Mucosa of rectum (tissue), 2 donors: ENCODE measurements around the gene EPC2.

Experiments
- H3K27ac ChIP-seq, 2 donors: one replicate each; pipeline ENCODE4 v1.7.0; 2013; ENCODE audit warnings: inconsistent platforms in 2 of 2, low read depth in 2 of 2, low read length in 2 of 2
- H3K27me3 ChIP-seq, 2 donors: one replicate each; pipeline ENCODE4 v1.7.0; 2013; ENCODE audit warnings: low read length in 2 of 2; ENCODE audit not compliant: control insufficient read depth in 2 of 2, insufficient read depth in 2 of 2
- H3K36me3 ChIP-seq, 2 donors: one replicate each; pipeline ENCODE4 v1.7.0; 2013; ENCODE audit warnings: low read length in 2 of 2; ENCODE audit not compliant: control insufficient read depth in 2 of 2, insufficient read depth in 2 of 2
- H3K4me1 ChIP-seq, 2 donors: one replicate each; pipeline ENCODE4 v1.7.0; 2013; ENCODE audit warnings: low read length in 2 of 2, mild to moderate bottlenecking in 1 of 2; ENCODE audit not compliant: control insufficient read depth in 2 of 2, insufficient read depth in 2 of 2
- H3K4me3 ChIP-seq, 2 donors: one replicate each; pipeline ENCODE4 v1.7.0; 2013; ENCODE audit warnings: low read length in 2 of 2
- H3K9ac ChIP-seq, 2 donors: one replicate each; pipeline ENCODE4 v1.7.0; 2013; ENCODE audit warnings: low read length in 2 of 2, low read depth in 1 of 2, mild to moderate bottlenecking in 1 of 2
- H3K9me3 ChIP-seq, 2 donors: one replicate each; pipeline ENCODE4 v1.7.0; 2013; ENCODE audit warnings: low read length in 2 of 2; ENCODE audit not compliant: control insufficient read depth in 2 of 2
- donor health status: healthy.
- donor health status: Normal muscosa, but diverticular disease.

Gene EPC2

DNA sequence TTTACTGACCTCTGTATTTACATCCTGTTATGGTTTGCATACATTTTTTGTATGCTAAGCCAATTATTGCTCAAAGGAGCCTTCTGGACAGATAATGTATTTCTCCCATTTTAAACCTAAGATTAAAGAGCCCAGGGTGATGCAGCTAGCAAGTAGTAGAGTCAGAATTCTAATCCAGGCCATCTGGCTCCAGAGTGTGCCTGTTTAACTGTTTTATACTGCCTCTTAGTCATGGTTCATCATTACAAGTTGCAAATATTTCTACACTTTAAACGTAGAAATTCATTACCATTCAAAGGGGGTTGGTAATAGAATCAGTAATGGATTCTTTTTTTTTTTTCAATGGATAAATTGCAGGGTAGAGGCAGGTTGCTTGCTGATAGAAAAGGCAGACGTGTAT lies 52.4 kb downstream of the EPC2 start:
- H3K27me3 ChIP-seq = no peaks in the 10 kb centered on the region
- H3K4me1 ChIP-seq = no peaks in the 10 kb centered on the region
- H3K4me3 ChIP-seq = no peak overlapping the region
- no peak overlapping the region for H3K27ac ChIP-seq
- H3K36me3 ChIP-seq = peaks cover 7 to 18% of the 10 kb centered on the region in 2 donors
- peaks cover 0 to 3% of the 10 kb centered on the region in 2 donors for H3K9me3 ChIP-seq
- no peak overlapping the region for H3K9ac ChIP-seq

DNA sequence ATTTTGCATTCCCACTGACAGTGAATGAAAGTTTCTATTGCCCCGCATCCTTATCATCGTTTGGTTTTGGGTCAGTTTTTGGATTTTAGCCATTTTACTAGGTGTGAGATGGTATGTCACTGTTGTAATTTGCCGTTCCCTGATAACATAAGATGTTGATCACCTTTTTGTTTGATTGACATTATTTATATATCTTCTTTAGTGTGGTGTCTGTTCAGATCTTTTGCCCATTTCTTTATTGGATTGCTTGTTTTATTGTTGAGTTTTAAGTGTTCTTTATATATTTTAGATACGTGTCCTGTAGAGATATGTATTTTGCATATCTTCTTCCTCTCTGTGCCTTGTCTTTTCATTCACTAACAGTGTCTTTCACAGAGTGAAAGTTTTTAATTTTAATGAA lies 55.3 kb downstream of the EPC2 start:
- H3K9ac ChIP-seq = no peak overlapping the region
- peaks cover 0 to 3% of the 10 kb centered on the region in 2 donors for H3K9me3 ChIP-seq
- peaks cover 0 to 12% of the 10 kb centered on the region in 2 donors for H3K36me3 ChIP-seq
- no peaks in the 10 kb centered on the region for H3K27me3 ChIP-seq
- H3K4me1 ChIP-seq = no peaks in the 10 kb centered on the region
- H3K4me3 ChIP-seq = no peak overlapping the region
- H3K27ac ChIP-seq = no peak overlapping the region

DNA sequence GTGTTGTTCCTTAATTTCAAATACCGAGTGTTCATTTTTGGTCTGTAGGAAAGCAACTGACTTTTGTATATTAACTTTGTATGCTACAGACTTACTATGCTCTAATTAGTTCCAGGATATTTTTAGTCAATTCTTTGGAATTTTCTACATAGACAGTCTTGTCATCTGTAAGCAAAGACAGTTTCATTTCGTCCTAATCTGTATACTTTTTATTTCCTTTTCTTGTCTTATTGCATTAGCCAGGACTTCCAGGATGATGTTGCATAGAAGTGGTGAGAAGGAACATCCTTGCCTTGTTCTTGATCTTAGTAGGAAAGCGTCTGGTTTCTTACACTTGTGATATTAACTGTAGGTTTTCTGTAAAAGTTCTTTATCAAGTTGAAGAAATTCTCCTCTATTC lies 56.5 kb downstream of the EPC2 start:
- H3K9ac ChIP-seq = no peak overlapping the region
- H3K27ac ChIP-seq = no peak overlapping the region
- peaks cover 0 to 4% of the 10 kb centered on the region in 2 donors for H3K36me3 ChIP-seq
- no peaks in the 10 kb centered on the region for H3K27me3 ChIP-seq
- peaks cover 0 to 3% of the 10 kb centered on the region in 2 donors for H3K9me3 ChIP-seq
- H3K4me1 ChIP-seq = no peaks in the 10 kb centered on the region
- H3K4me3 ChIP-seq = no peak overlapping the region

GRCh38 chr2:148701877-148702276 lies 57.3 kb downstream of the EPC2 start:
- Histone ChIP-seq H3K9ac (no peak overlapping the region), H3K4me1 (no peaks in the 10 kb centered on the region), H3K27ac (no peak overlapping the region), H3K4me3 (no peak overlapping the region), H3K36me3 (peaks cover 0 to 4% of the 10 kb centered on the region in 2 donors), H3K9me3 (peaks cover 0 to 3% of the 10 kb centered on the region in 2 donors), H3K27me3 (no peaks in the 10 kb centered on the region)

DNA sequence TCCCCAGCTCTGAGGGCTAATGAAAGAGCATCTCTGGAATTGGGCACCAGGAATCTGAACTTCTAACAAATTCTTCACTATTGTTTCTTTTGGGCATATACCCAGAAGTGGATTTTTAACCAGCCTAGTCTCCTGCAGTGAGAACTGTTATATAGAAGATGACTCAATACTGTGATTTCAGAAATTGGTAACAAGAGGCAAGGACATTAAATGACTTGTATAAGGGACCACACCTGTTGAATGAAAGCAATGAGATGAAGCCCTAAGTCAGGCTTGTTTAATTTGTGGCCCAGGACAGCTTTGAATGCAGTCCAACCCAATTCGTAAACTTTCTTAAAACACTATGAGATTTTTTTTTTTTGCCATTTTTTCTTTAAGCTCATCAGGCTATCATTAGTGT lies 57.9 kb downstream of the EPC2 start:
- no peak overlapping the region for H3K4me3 ChIP-seq
- peaks cover 0 to 4% of the 10 kb centered on the region in 2 donors for H3K36me3 ChIP-seq
- H3K9me3 ChIP-seq = peaks cover 0 to 3% of the 10 kb centered on the region in 2 donors
- no peak overlapping the region for H3K27ac ChIP-seq
- H3K4me1 ChIP-seq = no peaks in the 10 kb centered on the region
- H3K9ac ChIP-seq = no peak overlapping the region
- H3K27me3 ChIP-seq = no peaks in the 10 kb centered on the region

GRCh38 chr2:148704247-148704646 lies 59.7 kb downstream of the EPC2 start:
- peaks cover 0 to 3% of the 10 kb centered on the region in 2 donors for H3K9me3 ChIP-seq
- H3K4me1 ChIP-seq = no peaks in the 10 kb centered on the region
- no peak overlapping the region for H3K4me3 ChIP-seq
- no peaks in the 10 kb centered on the region for H3K27me3 ChIP-seq
- peaks cover 0 to 4% of the 10 kb centered on the region in 2 donors for H3K36me3 ChIP-seq
- H3K9ac ChIP-seq = no peak overlapping the region
- no peak overlapping the region for H3K27ac ChIP-seq

DNA sequence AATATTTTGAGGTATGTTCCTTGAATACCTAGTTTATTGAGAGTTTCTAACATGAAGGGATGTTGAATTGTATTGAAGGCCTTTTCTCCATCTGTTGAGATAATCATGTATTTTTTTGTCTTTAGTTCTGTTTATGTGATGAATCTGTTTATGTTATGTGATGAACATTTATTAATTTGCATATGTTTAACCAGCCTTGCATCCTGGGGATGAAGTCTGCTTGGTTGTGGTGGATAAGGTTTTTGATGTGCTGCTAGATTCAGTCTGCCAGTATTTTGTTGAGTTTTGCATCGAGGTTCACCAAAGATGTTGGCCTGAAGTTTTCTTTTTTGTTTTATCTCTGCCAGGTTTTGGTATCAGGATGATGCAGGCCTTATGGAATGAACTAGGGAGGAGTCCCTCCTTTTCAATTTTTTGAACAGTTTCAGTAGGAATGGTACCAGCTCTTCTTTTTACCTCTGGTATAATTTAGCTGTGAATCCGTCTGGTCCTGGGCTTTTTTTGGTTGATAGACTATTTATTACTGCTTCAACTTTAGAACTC lies 71.9 kb downstream of the EPC2 start:
- Histone ChIP-seq H3K9ac (no peak overlapping the region), H3K27ac (no peak overlapping the region), H3K4me3 (no peak overlapping the region), H3K4me1 (peaks cover 0 to 12% of the 10 kb centered on the region in 2 donors), H3K27me3 (no peaks in the 10 kb centered on the region), H3K36me3 (no peaks in the 10 kb centered on the region), H3K9me3 (no peaks in the 10 kb centered on the region)

DNA sequence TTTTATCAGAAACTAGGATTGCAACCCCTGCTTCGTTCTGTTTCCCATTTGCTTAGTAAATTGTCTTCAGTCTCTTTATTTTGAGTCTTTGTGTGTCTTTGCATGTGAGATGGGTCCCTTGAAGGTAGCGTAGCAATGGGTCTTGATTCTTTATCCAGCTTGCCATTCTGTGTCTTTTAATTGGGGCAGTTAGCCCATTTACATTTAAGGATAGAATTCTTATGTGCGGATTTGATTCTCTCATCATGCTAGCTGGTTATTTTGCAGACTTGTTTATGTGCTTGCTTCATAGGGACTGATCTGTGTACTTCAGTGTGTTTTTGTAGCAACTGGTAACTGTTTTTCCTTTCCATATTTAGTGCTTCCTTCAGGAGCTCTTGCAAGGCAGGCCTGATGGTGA lies 73.5 kb downstream of the EPC2 start:
- H3K4me3 ChIP-seq = no peak overlapping the region
- H3K27ac ChIP-seq = no peak overlapping the region
- H3K36me3 ChIP-seq = no peaks in the 10 kb centered on the region
- H3K9ac ChIP-seq = no peak overlapping the region
- peaks cover 0 to 13% of the 10 kb centered on the region in 2 donors for H3K4me1 ChIP-seq
- H3K9me3 ChIP-seq = no peaks in the 10 kb centered on the region
- no peaks in the 10 kb centered on the region for H3K27me3 ChIP-seq

- no peak overlapping the region for H3K9ac ChIP-seq
Measured at GRCh38 chr2:148719195-148719749, 74.7 kb downstream of the EPC2 start.

GRCh38 chr2:148719941-148720436 lies 75.4 kb downstream of the EPC2 start:
- Histone ChIP-seq H3K36me3 (no peaks in the 10 kb centered on the region), H3K27ac (no peak overlapping the region), H3K27me3 (no peaks in the 10 kb centered on the region), H3K4me3 (no peak overlapping the region), H3K9ac (no peak overlapping the region), H3K4me1 (peaks cover 0 to 13% of the 10 kb centered on the region in 2 donors), H3K9me3 (no peaks in the 10 kb centered on the region)

More at GRCh38 chr2:148719195-148719749, 74.7 kb downstream of the EPC2 start:
- Histone ChIP-seq H3K4me1 (peaks cover 0 to 13% of the 10 kb centered on the region in 2 donors), H3K36me3 (no peaks in the 10 kb centered on the region), H3K27me3 (no peaks in the 10 kb centered on the region), H3K9me3 (no peaks in the 10 kb centered on the region), H3K4me3 (no peak overlapping the region), H3K27ac (no peak overlapping the region)
